ENCODE data around the gene CCNL2.
"Not testable (repeated sequence)": the region's sequence is repeated elsewhere in the genome, so short reads cannot be mapped to it uniquely, and the experiment has no call there.

Gene CCNL2

DNA sequence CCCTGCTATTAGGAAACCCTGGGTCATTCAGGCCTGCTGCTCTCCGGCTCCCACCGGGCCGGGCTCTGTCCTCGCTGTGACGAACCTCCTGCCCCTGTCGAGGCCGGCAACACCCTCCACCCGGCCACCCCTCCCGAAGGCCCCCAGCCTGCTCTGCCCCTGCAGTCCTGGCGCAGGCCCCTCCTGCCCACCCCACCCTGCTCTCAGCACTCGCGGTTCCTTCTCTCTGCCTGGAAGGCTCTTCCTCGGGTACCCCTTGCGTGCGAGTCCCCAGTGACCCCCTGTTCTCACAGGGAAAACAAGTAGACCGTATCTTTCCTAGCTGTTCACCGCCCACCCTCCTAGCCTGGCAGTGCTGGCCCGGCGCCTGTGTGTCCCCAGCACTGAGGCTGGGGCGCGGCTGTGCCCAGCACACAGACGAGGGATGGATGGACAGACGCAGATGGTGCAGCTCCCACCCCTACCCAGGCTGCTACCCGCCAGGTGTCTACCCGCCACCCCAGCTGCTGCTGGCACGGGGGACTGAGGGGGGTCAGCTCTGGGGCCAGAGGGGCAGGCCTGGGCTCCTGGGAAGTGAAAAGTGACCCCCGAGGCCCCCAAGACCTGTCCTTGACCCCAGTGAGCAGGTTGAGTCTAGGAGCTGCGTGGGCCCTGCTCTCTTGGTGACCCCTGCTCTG is 33.3 kb upstream of the CCNL2 start:
- DNase-seq, result no peak

GRCh38 chr1:1431845-1432273 is 32.7 kb upstream of the CCNL2 start:
- no peak for DNase-seq

DNA sequence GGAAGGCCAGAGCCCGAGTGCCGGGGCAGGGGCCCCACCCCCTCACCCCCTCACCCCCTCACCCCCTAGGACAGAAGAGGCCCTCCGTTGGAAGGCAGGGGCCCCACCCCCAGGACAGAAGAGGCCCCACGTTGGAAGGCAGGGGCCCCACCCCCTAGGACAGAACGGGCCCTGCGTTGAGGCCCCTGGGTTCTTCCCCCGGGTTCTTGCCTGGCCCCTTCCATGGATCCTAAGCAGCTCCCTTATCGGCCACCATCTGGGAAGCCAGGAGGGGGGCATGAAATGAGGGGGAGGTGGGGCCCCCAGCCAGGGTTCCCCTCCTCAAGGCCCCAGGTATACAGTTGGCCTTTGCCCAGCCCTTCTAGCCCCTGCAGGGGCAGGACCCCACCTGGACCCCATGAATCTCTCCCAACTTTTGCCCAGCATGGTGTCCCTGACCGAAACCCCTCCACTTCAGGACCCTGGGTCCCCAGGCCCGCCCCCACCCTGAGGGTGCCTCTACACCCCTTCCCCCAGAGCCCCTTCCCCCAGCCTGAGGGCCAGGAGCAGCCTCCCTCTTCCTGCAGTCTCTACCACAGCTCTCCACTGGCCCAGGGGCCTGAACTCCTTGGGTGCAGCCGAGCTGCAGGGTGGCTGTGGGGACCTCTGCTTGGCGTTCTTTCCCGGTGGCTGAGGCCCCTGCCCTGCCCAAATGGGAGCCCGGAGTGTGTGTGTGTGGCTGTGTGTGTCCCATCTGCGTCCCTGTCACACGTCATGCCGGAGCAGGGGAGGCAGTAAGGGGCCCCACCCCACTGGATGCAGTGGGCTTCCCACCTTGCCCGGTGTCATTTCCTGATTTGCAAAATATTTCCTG is 32.1 kb upstream of the CCNL2 start:
- peak; percentile 48 for DNase-seq

DNA sequence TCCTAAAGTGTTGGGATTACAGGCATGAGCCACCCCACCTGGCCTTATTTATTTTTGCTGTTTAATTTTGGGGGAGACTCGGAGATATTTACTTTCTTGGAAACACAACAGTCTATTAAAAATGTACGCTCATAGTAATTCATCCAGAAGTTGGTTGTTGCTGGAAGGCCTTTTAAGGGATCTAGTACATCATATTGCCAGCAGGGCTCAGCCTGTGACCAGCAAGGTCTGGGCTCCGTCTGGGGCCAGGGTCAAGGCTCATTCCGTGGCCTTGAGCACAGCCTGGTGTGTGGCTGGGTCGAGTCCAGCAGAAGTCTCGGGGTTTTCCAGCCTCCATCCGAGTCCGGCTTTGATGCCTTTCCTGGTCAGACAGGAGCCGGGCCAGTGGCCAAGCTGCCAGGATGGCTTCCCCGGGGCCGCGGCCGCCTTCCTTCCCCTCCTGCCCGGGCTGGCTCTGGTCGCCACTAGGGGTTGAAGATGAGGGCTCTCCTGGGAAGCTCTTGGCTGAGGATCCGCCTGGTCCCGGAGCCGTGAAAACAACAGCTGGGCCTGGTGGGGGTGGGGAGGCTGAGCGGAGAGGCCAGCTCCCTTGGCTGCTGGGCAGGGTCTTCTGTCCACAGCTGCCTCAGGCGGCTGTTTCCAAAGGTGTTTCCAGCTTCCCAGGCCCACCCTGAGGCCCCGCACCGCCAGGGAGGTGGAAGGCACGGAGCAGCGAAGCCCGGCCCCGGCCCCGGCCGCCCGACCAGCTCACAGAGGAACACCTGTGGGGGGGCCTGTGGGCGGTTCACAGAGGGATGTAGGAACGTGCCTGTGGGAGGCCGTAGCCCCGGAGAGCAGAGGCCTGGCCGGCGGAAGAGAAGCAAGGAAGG is 31.2 kb upstream of the CCNL2 start:
- DNase-seq, result no peak

DNA sequence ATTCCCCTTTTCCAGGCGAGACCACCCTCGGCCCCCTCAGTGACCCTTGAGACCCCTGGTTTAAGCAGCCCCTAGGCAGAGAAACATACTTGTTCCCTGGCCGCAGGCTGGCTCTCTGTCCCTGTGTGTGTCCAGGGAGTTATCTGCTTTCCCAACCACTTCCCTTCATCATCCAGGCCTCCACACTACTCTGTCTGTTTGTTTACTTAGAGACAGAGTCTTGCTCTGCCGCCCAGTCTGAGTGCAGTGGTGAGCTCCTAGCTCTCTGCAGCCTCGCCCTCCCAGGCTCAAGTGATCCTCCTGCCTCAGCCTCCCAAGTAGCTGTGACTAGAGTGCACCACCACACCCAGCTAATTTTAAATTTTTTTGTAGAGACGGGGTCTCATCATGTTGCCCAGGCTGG is 30.5 kb upstream of the CCNL2 start:
- DNase-seq, result no peak

DNA sequence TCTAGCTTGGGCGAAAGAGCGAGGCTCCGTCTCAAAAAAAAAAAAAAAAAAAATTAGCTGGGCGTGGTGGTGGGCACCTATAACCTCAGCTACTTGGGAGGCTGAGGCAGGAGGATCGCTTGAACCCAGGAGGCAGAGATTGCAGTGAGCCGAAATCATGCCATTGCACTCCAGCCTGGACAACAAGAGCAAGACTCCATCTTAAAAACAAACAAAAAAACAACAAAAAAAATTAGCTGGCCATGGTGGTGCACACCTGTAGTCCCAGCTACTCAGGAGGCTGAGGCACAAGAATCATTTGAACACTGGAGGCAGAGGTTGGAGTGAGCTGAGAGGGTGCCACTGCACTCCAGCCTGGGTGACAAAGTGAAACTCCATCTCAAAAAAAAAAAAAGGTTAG is 29.8 kb upstream of the CCNL2 start:
- not testable (repeated sequence) for DNase-seq

GRCh38 chr1:1428174-1428573 is 29.0 kb upstream of the CCNL2 start:
- no peak for DNase-seq

- DNase-seq, result no peak
Observed at GRCh38 chr1:1427820-1428148, 28.6 kb upstream of the CCNL2 start.

- DNase-seq, result no peak
Observed at GRCh38 chr1:1427106-1427819, 28.1 kb upstream of the CCNL2 start.

- peak; percentile 53 for DNase-seq
Observed at GRCh38 chr1:1426496-1427105, 27.5 kb upstream of the CCNL2 start.

DNA sequence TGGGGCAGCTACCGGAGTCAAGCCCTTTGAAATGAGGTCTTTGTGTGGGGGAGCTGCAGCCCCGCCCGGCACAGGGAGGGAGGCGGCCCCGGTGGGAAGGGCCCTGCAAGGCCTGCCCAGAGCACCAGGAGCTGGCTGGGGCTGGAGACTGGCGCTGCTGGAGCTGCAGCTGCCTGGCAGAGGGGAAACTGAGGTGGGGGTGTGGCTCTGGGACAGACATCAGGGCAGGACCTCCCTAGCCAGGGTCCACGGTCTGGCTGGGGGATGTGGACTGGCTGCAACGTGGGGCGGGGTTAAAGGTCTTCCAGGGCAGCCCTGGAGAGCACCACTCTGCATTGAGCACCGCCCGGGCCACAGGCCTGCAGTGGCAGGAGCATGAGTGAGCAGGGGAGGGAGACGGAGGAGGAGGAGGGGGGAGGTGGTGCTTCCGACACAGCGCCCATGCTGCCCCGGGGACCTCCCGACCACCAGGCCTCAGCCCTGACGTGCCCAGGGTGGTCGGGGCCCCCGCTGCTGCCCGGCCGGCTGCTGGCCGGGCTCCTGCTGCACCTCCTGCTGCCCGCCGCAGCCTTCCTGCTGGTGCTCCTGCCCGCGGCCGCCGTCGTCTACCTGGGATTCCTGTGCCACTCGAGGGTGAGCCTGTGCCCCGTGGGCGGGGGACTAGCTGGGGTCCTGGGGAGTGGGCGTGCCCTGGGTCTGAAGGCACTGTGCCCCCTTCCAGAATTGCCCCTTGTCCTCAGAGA is 26.8 kb upstream of the CCNL2 start:
- DNase-seq, result no peak

DNA sequence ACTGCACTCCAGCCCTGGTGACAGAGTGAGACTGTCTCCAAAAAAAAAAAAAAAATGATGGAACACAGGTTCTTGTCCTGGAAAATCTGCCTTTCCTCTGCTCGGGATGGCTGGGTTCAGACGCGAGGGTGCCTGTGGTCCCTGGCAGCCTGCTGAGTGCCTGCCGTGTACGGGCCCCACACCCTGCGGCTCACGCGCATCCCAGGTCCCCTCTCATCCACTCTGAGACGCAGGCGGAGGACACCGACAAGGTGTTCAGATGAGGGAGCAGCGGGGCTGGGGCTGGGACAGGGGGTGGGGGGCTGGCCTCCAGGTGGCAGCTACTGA is 26.3 kb upstream of the CCNL2 start:
- no peak for DNase-seq

DNA sequence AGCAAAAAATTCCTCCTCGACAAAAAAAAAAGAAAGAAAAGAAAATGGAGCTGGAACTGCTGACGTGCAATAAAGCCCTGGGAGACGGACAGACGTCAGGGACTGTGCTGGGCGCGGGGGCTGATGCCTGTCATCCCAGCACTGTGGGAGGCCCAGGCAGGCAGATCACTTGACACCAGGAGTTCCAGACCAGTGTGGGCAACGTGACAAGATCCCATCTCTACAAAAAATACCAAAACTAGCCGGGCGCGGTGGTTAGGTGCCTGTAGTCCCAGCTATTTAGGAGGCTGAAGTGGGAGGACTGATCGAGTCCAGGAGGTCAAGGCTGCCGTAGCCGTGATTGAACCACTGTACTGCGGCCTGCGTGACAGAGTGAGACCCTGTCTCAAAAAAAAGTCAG is 25.6 kb upstream of the CCNL2 start:
- DNase-seq, result no peak

GRCh38 chr1:1423245-1423597 is 24.1 kb upstream of the CCNL2 start:
- DNase-seq, result no peak

GRCh38 chr1:1422465-1423244 is 23.5 kb upstream of the CCNL2 start:
- no peak for DNase-seq

DNA sequence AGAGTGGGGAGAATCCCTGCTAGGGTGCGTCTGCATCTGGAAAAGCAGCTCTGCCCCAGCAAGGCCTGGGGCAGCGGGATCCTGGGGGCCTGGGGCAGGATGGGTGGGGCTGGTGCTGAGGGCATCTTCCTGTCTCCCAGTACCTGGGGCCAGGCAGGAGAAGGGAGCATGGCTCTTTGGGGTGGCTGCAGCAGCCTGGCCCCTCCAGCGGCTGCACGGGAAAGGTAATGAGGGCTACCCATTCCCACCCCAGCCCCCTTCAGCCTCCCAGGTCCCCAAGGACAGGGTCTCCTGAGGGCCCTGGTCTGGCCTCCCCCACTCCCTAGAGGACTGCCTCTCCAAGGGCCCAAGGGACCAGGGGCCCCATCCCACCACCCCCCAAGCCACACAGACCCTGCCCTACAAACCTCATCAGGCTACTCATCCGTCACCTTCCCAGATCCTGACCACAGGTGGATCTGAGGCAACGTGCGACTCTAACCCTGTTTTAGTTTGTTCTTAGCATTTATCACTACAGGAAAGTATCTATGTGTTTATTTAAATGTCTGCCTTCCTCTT is 22.9 kb upstream of the CCNL2 start:
- DNase-seq, result no peak

DNA sequence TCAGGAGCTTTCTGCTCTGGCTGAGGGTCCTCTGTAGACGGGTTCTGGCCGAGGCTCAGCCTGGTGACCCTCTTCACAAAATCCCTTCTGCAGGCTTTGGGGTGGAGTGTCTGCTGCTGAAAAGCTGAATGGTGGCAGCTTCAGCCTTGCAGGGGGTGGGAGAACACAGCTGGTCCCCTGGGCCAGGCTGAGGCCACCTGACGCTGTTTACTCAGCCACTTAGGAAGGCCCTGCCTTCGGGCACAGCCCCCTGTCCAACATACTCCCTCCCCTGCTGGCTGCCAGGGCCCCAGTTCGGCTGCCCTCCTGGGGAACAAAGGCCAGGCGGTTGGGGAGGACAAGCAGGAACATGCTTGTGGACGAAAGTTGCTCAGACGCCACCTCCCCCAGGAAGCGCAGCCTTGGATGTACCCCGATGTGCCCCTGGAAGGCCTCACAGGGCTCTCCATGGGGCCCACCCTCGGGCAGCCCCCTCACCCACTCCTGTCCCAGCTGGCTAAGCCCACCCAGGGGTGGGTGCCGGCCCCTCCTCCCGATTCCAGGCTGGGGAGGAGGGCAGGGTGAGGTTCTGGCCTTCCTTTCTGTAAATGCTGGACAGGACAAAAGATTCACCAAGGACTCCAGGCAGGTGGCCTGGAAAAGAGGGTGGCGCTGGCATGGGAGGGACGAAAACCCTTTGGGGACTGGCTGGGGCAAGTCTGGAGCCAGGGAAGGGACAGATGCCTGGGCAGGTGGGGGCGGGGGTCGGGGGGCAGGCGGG is 22.2 kb upstream of the CCNL2 start, which contains the start of gene ANKRD65:
Gene ANKRD65 (minus strand): TSS at position 130 of the 760 bp plus-strand sequence. CDS start 271 bp downstream, outside the sequence.
- peak; percentile 48 for DNase-seq

GRCh38 chr1:1420654-1421141 is 21.6 kb upstream of the CCNL2 start:
- DNase-seq, result no peak

DNA sequence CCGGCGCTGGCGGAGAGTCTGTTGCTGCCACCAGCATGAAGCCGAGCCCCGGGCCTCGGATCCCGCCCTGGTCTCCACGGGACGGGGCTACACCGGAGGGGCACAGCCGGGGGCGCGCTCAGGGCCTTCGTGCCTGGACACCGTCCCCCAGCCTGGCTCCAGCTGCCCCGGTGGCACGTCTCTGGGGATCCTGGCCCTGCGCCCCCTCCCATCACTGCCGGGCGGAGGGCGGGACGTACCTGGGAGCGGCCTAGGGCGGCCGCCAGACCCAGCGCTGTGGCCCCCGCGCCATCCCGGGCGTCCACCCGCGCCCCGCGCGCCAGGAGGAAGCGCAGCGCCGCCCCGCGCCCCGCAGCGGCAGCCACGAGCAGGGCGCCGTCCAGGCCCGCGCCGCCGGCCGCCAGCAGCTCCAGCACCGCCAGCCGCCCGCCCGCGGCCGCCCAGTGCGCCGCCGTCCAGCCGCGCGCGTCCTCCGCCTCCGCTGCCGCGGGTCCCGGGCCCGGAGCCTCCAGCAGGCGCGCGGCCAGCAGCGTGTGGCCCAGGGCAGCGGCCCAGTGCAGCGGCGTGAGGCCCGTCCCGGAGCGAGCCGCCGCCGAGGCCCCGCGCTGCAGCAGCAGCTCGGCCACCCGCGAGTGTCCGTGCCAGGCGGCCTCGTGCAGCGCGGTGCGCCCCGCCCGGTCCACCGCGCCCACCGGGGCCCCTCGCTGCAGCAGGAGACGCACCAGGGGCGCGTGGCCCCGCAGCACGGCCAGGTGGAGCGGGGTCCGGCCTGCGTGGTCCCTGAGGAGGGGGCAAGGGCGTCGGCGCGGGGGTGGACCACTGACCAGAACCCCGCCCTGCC is 20.9 kb upstream of the CCNL2 start:
- no peak for DNase-seq
